GM12878 (cell line): ENCODE measurements around the gene FERMT3.

Experiments used
- CTCF ChIP-seq, 3 experiments: IDR thresholded peaks in 2 of 3; conservative IDR thresholded peaks in 1 of 3; 2 replicates each; pipeline ENCODE4 v1.5.1; 2011; ENCODE audit warnings: low read depth in 3 of 3, low read length in 3 of 3, mild to moderate bottlenecking in 3 of 3, control low read depth in 2 of 3, moderate library complexity in 2 of 3, inconsistent platforms in 1 of 3, mixed read lengths in 1 of 3; ENCODE audit not compliant: control insufficient read depth in 2 of 3, insufficient read depth in 1 of 3; ENCODE audit errors: extremely low read depth in 1 of 3
- EZH2 ChIP-seq: IDR thresholded peaks from 2 replicates; pipeline ENCODE4 v1.6.1; 2012; ENCODE audit warnings: low read depth, mild to moderate bottlenecking, control low read depth, inconsistent platforms, low read length, borderline replicate concordance; ENCODE audit not compliant: control insufficient read depth
- FOXK2 ChIP-seq: fragments of 450-650 bp; IDR thresholded peaks from 2 replicates; pipeline ENCODE4 v1.6.1; 2017; ENCODE audit warnings: mild to moderate bottlenecking, moderate library complexity
- GABPA ChIP-seq: IDR thresholded peaks from 2 replicates; pipeline ENCODE4 v1.6.1; 2014; ENCODE audit warnings: antibody characterized with exemption, low read depth, mild to moderate bottlenecking, inconsistent platforms
- SP1 ChIP-seq: IDR thresholded peaks from one replicate; pipeline ENCODE4 v1.6.1; 2011; ENCODE audit warnings: low read depth, low read length
- SPI1 ChIP-seq: IDR thresholded peaks from 2 replicates; pipeline ENCODE4 v1.6.1; 2011; ENCODE audit warnings: low read depth, mild to moderate bottlenecking, low read length, moderate library complexity, borderline replicate concordance; ENCODE audit not compliant: insufficient read depth

- TF ChIP-seq EZH2 (no peak), GABPA (no peak), CTCF (IDR thresholded peaks at IDR 0.05 in 2 of 3, conservative IDR thresholded peaks at IDR 0.05 in 1 of 3; ENCODE audit: control insufficient read depth in 2 of 3, extremely low read depth in 1 of 3, insufficient read depth in 1 of 3, low read depth in 3 of 3, low read length in 3 of 3) (peak; percentile 35 to 54 (median 36); a peak in 4 of 6 replicates), SP1 (no peak), SPI1 (no peak), FOXK2 (no peak)
Observed at GRCh38 chr11:64252003-64252872, 45.7 kb downstream of the FERMT3 start.
